WTC11 (cell line): ENCODE measurements around the gene JADE1. TPM values are rescaled to one million over a fixed set of nuclear protein-coding genes. Genes with fewer than 3 reads are reported as not detected.

Experiments used
- AFF4 ChIP-seq: sonication (generic); formaldehyde crosslinking; IDR thresholded peaks from 2 replicates; pipeline ENCODE4 v1.8.1; 2023; ENCODE audit warnings: mild to moderate bottlenecking, missing genetic modification reagents, borderline replicate concordance
- ATF2 ChIP-seq: sonication (generic); formaldehyde crosslinking; IDR thresholded peaks from 2 replicates; pipeline ENCODE4 v1.8.1; 2022; ENCODE audit warnings: low read depth, missing genetic modification reagents, borderline replicate concordance
- CDX4 ChIP-seq: fragments of 250-450 bp; sonication (Bioruptor Pico); IDR thresholded peaks from 2 replicates; pipeline ENCODE4 v1.9.0; 2021; ENCODE audit warnings: moderate library complexity, mild to moderate bottlenecking, inconsistent platforms, borderline replicate concordance
- CREM ChIP-seq: sonication (generic); formaldehyde crosslinking; IDR thresholded peaks from 2 replicates; pipeline ENCODE4 v1.8.1; 2022; ENCODE audit warnings: mild to moderate bottlenecking, missing genetic modification reagents, moderate library complexity
- CTCF ChIP-seq: fragments of 200-600 bp; IDR thresholded peaks from 2 replicates; pipeline ENCODE4 v1.8.0; 2022; ENCODE audit warnings: antibody characterized with exemption
- E2F1 ChIP-seq: sonication (generic); formaldehyde crosslinking; IDR thresholded peaks from 2 replicates; pipeline ENCODE4 v1.8.0; 2022; ENCODE audit warnings: mild to moderate bottlenecking, missing genetic modification reagents
- EMX1 ChIP-seq: fragments of 250-450 bp; sonication (Bioruptor Pico); IDR thresholded peaks from 2 replicates; pipeline ENCODE4 v1.8.0; 2021; ENCODE audit warnings: mild to moderate bottlenecking
- ESRRA ChIP-seq: sonication (generic); formaldehyde crosslinking; IDR thresholded peaks from 2 replicates; pipeline ENCODE4 v1.8.1; 2022; ENCODE audit warnings: mild to moderate bottlenecking, missing genetic modification reagents, borderline replicate concordance
- FOXP1 ChIP-seq: sonication (generic); formaldehyde crosslinking; IDR thresholded peaks from 2 replicates; pipeline ENCODE4 v1.8.0; 2022; ENCODE audit warnings: missing genetic modification reagents, mild to moderate bottlenecking, moderate library complexity, borderline replicate concordance
- IRF1 ChIP-seq: sonication (generic); formaldehyde crosslinking; IDR thresholded peaks from 2 replicates; pipeline ENCODE4 v1.8.0; 2023; ENCODE audit warnings: missing genetic modification reagents
- JUN ChIP-seq: sonication (generic); formaldehyde crosslinking; IDR thresholded peaks from 2 replicates; pipeline ENCODE4 v1.8.0; 2023; ENCODE audit warnings: mild to moderate bottlenecking, missing genetic modification reagents
- MYBL2 ChIP-seq: sonication (generic); formaldehyde crosslinking; IDR thresholded peaks from 2 replicates; pipeline ENCODE4 v1.8.1; 2023; ENCODE audit warnings: mild to moderate bottlenecking, moderate library complexity, missing genetic modification reagents
- SMAD3 ChIP-seq: sonication (generic); formaldehyde crosslinking; IDR thresholded peaks from 2 replicates; pipeline ENCODE4 v1.8.0; 2022; ENCODE audit warnings: missing genetic modification reagents, mild to moderate bottlenecking, borderline replicate concordance
- SOX15 ChIP-seq: fragments of 250-450 bp; sonication (Bioruptor Pico); IDR thresholded peaks from 2 replicates; pipeline ENCODE4 v1.9.0; 2021; ENCODE audit warnings: mild to moderate bottlenecking
- TCF7 ChIP-seq: sonication (generic); formaldehyde crosslinking; IDR thresholded peaks from 2 replicates; pipeline ENCODE4 v1.8.0; 2022; ENCODE audit warnings: mild to moderate bottlenecking, low read depth, missing genetic modification reagents, moderate library complexity
- USF2 ChIP-seq: sonication (generic); formaldehyde crosslinking; IDR thresholded peaks from 2 replicates; pipeline ENCODE4 v1.8.1; 2023; ENCODE audit warnings: mild to moderate bottlenecking, missing genetic modification reagents, moderate library complexity
- ZNF317 ChIP-seq: sonication (generic); formaldehyde crosslinking; IDR thresholded peaks from 2 replicates; pipeline ENCODE4 v1.8.1; 2023; ENCODE audit warnings: low read depth, mild to moderate bottlenecking, moderate library complexity, missing genetic modification reagents, borderline replicate concordance
- ZNF532 ChIP-seq: fragments of 250-450 bp; sonication (Bioruptor Pico); IDR thresholded peaks from 2 replicates; pipeline ENCODE4 v1.9.0; 2021; ENCODE audit warnings: mild to moderate bottlenecking, borderline replicate concordance
- total RNA-seq: library from RNA; stranded (reverse); gene quantifications from 3 replicates; pipeline ENCODE4 v1.2.3, GENCODE V29; 2021

JADE1 gene
- total RNA-seq, 1 experiment from 2014 or later: 132 TPM

- no peak for TF ChIP-seq USF2 (CRISPR knock-in tag)
- peak; percentile 40; the same call in 1 of the 2 replicates for TF ChIP-seq MYBL2 (CRISPR knock-in tag)
- TF ChIP-seq SMAD3: no peak
- TF ChIP-seq ZNF532 (CRISPR knock-in tag): no peak
- no peak for TF ChIP-seq CREM
- no peak for TF ChIP-seq SOX15
- TF ChIP-seq TCF7 (CRISPR knock-in tag): no peak
- TF ChIP-seq IRF1 (CRISPR knock-in tag): no peak
- TF ChIP-seq JUN (CRISPR knock-in tag): peak; percentile 54; the same call in 1 of the 2 replicates
- TF ChIP-seq E2F1: no peak
- TF ChIP-seq CDX4 (CRISPR knock-in tag): no peak
- 0 out of 2 replicates have a peak, but pooled peaks have one; percentile 27 for TF ChIP-seq ZNF317
- no peak for TF ChIP-seq ATF2 (CRISPR knock-in tag)
- TF ChIP-seq FOXP1 (CRISPR knock-in tag): no peak
- TF ChIP-seq CTCF: no peak
- no peak for TF ChIP-seq ESRRA (CRISPR knock-in tag)
- 0 out of 2 replicates have a peak, but pooled peaks have one; percentile 71 for TF ChIP-seq AFF4
- 0 out of 2 replicates have a peak, but pooled peaks have one; percentile 14 for TF ChIP-seq EMX1
Measured at GRCh38 chr4:128811571-128812441, 2.3 kb downstream of the JADE1 start (continued).
